Skin epidermis (tissue), 12 donors: ENCODE measurements around the gene ABCG4.
A peak's percentile ranks its signal among the peaks of the same experiment; 100 is the strongest.
"Not testable (repeated sequence)": the region's sequence is repeated elsewhere in the genome, so short reads cannot be mapped to it uniquely, and the experiment has no call there.

Experiments
- H3K27ac ChIP-seq, 21 experiments: fragments of 200-600 bp; sonication (generic) in 11 of 21; one replicate each; pipeline ENCODE4 v1.5.0; 2020; ENCODE audit warnings: mild to moderate bottlenecking in 3 of 21, inconsistent platforms in 2 of 21, moderate library complexity in 2 of 21
- H3K4me3 ChIP-seq, 7 experiments: fragments of 200-600 bp; sonication (generic) in 2 of 7; one replicate each; pipeline ENCODE4 v1.5.0; 2020; ENCODE audit warnings: inconsistent platforms in 2 of 7, mild to moderate bottlenecking in 2 of 7, moderate library complexity in 1 of 7

ABCG4 gene

DNA sequence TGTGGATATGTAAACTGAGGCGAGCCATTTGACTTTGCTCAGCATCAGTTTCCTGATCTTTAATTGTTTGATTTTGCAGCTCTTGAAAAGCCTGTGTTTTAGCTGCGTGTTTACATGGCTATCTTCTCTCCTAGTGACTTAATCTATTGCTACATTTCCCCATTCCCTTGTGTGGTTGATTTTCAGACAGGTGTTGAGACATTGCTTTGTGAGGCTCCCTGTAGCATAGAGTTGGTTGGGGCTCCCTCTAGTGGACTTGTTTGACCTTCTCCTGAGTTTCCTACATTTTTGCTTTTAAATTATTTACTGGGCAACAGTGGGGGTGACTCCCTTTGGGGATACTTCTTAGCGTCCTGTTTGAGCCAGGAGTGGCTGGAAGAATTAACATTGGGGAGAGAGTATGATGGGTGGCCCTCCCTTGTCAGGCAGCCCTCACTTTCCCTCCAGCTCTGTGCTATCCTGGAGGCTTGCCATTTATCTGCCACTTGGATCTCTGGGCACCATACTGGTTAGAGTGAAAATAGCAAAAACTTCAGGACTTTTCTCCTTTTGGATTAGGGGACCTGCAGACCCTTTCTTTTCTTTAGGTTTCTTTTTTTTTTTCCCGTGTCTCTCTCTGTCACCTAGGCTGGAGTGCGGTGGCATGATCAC is 48.1 kb downstream of the ABCG4 start:
- no peak overlapping the region for H3K27ac ChIP-seq
- H3K4me3 ChIP-seq = no peak overlapping the region

DNA sequence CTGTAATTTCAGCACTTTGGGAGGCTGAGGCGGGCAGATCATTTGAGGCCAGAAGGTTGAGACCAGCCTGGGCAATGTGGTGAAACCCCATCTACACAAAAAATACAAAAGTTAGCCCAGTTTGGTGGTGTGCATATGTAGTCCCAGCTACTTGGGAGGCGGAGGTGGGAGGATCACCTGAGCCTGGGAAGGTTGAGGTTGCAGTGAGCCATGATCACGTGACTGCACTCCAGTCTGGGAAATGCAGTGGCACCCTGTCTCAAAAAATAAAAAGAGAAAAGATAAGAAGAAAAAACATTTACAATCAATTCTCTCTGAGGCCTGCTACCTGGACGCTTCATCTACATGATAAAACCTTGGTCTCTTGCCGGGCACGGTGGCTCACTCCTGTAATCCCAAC is 50.1 kb downstream of the ABCG4 start:
- H3K4me3 ChIP-seq = no peak overlapping the region

DNA sequence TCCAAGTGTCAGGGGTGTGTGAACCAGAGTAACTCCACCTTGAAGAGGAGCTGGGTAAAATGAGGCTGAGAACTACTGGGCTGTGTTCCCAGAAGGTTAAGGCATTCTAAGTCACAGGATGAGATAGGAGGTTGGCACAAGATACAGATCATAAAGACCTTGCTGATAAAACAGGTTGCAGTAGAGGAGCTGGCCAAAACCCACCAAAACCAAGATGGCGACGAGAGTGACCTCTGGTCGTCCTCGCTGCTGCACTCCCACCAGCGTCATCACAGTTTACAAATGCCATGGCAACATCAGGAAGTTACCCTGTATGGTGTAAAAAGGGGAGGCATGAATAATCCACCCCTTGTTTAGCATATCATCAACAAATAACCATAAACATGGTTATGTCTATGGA is 52.4 kb downstream of the ABCG4 start:
- H3K4me3 ChIP-seq, H3K27ac ChIP-seq: not testable (repeated sequence)

More for the DNA sequence above, 50.1 kb downstream of the ABCG4 start:
- H3K27ac ChIP-seq = no peak overlapping the region

DNA sequence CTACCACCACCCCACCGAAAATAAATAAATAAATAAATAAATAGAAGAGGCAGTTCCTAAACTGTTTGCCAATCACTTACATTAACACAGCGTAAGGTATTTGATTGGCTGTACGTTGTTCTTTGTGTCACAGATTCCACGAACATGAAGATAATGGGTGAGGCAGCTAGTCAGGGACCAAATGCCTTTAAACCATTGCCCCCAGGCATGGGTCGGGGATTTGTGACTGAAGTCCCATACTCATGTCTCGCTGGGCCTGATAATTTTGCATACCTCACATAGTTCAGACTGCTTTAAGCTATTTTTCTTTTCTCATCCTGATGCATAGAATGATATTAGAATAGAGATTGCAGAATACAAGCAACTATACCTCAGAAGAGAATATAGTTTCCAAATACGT is 53.7 kb downstream of the ABCG4 start:
- Histone ChIP-seq H3K4me3 (no peak overlapping the region), H3K27ac (no peak overlapping the region)

DNA sequence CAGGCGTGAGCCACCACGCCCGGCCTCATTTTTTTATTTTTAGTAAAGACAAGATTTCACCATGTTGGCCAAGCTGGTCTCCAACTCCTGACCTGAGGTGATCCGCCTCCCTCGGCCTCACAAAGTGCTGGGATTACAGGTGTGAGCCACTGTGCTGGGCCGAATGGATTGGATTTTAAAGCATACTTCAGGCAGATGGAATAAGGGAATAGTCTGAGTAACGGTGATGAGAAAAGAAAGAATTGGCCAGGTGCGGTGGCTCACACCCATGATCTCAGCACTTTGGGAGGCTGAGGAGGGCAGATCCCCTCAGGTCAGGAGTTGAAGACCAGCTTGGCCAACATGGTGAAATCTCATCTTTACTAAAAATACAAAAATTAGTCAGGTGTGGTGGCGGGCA is 55.2 kb downstream of the ABCG4 start:
- peak overlapping the region in 1 of 21 experiments; percentile 33 for H3K27ac ChIP-seq
- no peak overlapping the region for H3K4me3 ChIP-seq

DNA sequence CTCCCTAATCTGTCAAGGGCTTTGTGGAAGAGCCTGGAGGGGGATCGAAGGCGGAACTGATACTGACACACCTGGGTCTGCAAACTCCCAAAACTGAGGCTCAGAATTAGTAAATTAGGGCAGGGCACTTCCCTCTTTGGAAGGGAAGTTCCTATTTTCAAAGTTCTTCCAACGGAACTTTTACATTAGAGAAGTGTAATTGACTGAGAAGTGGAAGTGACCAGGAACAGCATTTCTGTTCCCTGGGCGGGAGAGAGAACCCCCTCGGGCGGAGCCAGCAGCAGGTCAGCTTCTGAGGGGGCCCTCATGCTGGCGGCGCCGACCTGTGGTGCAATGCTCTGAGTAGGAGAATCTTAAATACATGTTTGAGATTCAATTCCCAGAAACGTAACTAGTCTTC is 56.2 kb downstream of the ABCG4 start:
- peak overlapping the region in 17 of 21 experiments; percentile 75 to 99 (median 95) for H3K27ac ChIP-seq
- H3K4me3 ChIP-seq = peak overlapping the region in 5 of 7 experiments; percentile 90 to 99 (median 98)

DNA sequence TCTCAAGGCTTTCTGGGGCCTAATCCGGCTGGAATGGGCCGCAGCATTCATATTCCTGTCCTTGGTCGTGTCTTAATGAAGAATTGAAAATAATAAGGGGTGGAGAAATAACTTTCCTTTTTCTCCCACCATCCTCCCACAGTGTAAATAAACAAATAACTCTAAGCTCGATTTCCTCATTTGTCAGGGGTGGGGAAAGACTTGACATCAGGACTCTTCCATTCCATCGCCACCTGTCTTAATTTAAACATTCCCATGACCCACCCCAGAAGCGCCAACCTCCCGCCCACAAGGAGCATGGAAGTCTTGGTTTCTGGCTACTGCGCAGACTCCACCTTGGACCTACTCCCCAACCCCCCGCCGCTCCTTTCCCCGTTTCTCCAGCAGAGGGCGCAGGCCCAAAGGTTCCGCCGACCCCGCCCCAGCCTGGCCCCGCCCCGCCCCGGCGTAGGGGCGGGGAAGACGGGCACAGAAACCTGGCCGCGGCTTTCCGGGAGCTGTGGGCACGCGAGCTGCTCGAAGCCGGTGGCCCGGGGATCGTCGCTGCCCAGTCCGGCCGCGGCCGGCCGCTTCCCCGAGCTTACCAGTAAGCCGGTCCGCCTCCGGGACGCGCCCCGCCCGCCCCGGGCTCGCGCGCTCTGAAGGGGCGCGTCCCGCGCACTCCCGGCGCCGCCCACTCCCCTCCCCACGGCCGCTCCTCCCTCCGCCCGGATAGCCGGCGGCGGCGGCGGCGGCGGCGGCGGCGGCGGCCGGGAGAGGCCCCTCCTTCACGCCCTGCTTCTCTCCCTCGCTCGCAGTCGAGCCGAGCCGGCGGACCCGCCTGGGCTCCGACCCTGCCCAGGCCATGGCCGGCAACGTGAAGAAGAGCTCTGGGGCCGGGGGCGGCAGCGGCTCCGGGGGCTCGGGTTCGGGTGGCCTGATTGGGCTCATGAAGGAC is 57.0 kb downstream of the ABCG4 start, which contains the start of gene CBL:
Gene CBL, plus strand, starts transcription at position 766 of the 937 bp plus-strand sequence. Its CDS starts 79 bp downstream, at position 845.
- Histone ChIP-seq H3K4me3 (peak within 1 kb of the TSS; percentile 90 to 99 (median 98)), H3K27ac (peak within 1 kb of the TSS; percentile 43 to 99 (median 93))

DNA sequence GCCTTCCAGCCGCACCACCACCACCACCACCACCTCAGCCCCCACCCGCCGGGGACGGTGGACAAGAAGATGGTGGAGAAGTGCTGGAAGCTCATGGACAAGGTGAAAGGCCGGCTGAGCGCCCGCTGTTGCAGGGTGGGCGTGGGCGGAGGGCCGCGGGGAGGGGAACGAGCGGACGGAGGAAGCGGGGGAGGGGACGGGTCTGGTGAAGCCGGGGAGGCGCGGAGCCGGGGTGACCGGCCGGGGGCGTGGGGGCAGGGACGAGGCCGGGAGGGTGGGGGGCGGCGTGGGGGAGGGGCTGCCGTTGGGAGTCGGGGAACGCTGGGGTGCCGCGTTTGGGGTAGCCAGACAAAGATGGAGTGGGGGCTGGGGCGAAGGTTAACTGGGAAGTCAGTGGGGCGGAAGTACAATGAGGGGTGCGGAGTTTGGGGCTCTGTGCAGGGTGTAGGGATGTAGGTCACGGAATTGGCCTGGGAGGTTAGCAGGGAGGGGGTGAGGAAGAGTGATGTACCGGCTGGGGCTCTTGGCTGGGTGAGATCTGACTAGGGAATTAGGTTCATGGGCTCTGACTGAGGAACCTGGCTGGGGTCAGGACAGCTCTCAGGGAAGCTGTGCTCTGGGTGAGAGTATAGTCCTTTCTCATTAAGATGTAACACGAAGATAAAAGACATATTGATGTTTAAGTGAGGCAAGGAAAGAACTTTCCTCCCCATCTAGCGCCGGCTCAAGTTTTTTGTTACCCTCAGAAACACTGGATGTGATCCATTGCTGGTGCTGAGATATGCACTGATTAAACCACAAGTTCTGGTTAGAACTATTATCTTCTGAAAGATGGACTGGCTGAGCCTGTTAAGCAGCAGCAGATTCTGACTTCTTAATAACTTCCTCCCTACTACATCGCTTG is 57.9 kb downstream of the ABCG4 start:
- peak overlapping the region; percentile 43 to 99 (median 93) for H3K27ac ChIP-seq
- peak overlapping the region; percentile 90 to 99 (median 98) for H3K4me3 ChIP-seq

DNA sequence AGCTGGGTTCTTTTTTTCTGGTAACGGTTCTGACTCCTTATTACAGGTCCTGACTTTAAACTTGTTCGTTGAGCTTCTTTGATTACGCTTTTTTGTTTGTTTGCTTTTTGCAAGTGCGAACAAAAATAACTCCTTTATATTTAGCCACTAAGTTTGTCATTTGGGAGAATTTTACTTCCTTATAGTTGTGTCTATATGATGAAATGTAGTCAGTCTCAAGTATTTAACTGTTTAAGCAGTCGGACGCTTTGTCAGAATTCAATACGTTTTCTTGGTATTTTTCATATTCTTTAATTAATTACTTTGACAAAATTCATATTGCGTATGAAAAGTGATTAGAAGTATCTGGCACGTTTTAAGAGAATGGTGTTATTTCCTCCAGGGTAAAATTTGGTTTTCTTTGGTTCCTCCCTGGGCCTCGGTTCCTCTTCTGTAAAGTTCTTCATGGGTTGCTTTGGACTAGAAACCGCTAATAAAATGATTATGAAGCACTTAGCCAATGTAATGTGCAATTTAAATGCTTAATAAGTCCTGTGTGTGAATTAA is 58.6 kb downstream of the ABCG4 start:
- peak overlapping the region; percentile 90 to 99 (median 98) for H3K4me3 ChIP-seq

DNA sequence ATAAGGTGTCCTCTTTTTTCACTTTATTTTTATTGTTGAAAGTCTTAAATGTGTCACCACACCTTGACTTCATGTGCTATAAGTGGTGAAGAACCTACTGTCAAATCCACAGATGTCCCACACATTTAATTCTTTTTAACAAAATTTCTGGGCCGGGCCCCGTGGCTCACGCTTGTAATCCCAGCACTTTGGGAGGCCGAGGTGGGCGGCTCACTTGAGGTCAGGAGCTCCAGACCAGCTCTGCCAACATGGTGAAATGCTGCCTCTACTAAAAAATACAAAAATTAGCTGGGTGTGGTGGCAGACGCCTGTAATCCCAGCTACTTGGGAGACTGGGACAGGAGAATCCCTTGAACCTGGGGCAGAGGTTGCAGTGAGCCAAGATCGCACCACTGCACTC is 60.3 kb downstream of the ABCG4 start:
- Histone ChIP-seq H3K4me3 (no peak overlapping the region), H3K27ac (no peak overlapping the region)

More for the DNA sequence above, 58.6 kb downstream of the ABCG4 start:
- H3K27ac ChIP-seq = peak overlapping the region in 19 of 21 experiments; percentile 83 to 99 (median 94)

DNA sequence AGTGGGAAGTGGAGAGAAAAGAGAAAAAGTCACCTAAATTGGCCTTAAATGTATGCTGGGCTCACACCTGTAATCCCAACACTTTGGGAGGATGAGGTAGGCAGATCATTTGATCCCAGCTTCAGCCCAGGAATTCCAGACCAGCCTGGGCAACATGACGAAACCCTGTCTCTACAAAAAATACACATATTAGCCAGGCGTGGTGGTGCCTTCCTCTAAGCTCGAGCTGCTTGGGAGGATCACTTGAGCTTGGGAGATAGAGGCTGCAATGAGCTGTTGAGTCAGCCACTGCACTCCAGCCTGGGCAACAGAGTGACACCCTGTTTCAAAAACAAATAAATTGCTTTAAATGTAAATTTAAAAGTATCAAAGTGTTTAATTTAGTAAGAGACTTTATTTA is 61.2 kb downstream of the ABCG4 start:
- Histone ChIP-seq H3K4me3 (no peak overlapping the region), H3K27ac (no peak overlapping the region)
